GM19240 (cell line): Measurements from ENCODE around the gene TACR2.

Experiments used
- DNase-seq: peaks from one replicate; pipeline ENCODE4 v3.0.0; 2011; ENCODE audit warnings: low spot score; ENCODE audit not compliant: insufficient read length

Gene TACR2

GRCh38 chr10:69416695-69417094 lies at the start of gene TACR2:
TACR2 (minus strand) TSS chr10:69416918; CDS start chr10:69416323, 595 bp downstream.
- DNase-seq: no peak

- DNase-seq: no peak
Measured at GRCh38 chr10:69466158-69466490, 49.4 kb upstream of the TACR2 start.

GRCh38 chr10:69465457-69466157 lies 48.9 kb upstream of the TACR2 start:
- no peak for DNase-seq

GRCh38 chr10:69464801-69465401 lies 48.2 kb upstream of the TACR2 start:
- no peak for DNase-seq

GRCh38 chr10:69464401-69464800 lies 47.7 kb upstream of the TACR2 start:
- DNase-seq: no peak

- DNase-seq: no peak
Measured at GRCh38 chr10:69463886-69464285, 47.2 kb upstream of the TACR2 start.

GRCh38 chr10:69461243-69462025 lies 44.7 kb upstream of the TACR2 start:
- DNase-seq: no peak

GRCh38 chr10:69460576-69461242 lies 44.0 kb upstream of the TACR2 start:
- DNase-seq: no peak

- DNase-seq: no peak
Measured at GRCh38 chr10:69459893-69460575, 43.3 kb upstream of the TACR2 start.

- DNase-seq: no peak
Measured at GRCh38 chr10:69459101-69459790, 42.5 kb upstream of the TACR2 start.

GRCh38 chr10:69458430-69459100 lies 41.8 kb upstream of the TACR2 start:
- no peak for DNase-seq

GRCh38 chr10:69457771-69458237 lies 41.1 kb upstream of the TACR2 start:
- DNase-seq: no peak

GRCh38 chr10:69456880-69457693 lies 40.4 kb upstream of the TACR2 start:
- DNase-seq: no peak

- DNase-seq: no peak
Measured at GRCh38 chr10:69455006-69455763, 38.5 kb upstream of the TACR2 start.

GRCh38 chr10:69453795-69454194 lies 37.1 kb upstream of the TACR2 start:
- DNase-seq: no peak

GRCh38 chr10:69452676-69453415 lies 36.1 kb upstream of the TACR2 start:
- no peak for DNase-seq

- DNase-seq: no peak
Measured at GRCh38 chr10:69451784-69452251, 35.1 kb upstream of the TACR2 start.
